Stimulated activated effector memory CD8-positive, alpha-beta T cell treated with anti-CD3 and anti-CD28 coated beads, Interleukin-12 subunit alpha, Interleukin-12 subunit beta, amount 100 ng/mL, for 72 hours (primary cell): ENCODE results near the gene ENOX1.
"Not testable (repeated sequence)": the region's sequence is repeated elsewhere in the genome, so short reads cannot be mapped to it uniquely, and the experiment has no call there.

Experiments
- ATAC-seq: fragments of 150-1000 bp; cut with Tn5 transposase; 2 replicates; pipeline ENCODE4 v1.10.0; 2021
- DNase-seq, 2 donors: peaks; one replicate each; pipeline ENCODE4 v3.0.0; 2021 to 2022; ENCODE audit warnings: low spot score in 2 of 2
- H3K27ac Mint-ChIP-seq: one replicate; pipeline ENCODE4 v1.8.0; 2022; ENCODE audit warnings: mild to moderate bottlenecking, mixed read lengths
- H3K36me3 Mint-ChIP-seq: one replicate; pipeline ENCODE4 v1.8.0; 2022; ENCODE audit warnings: mild to moderate bottlenecking, mixed read lengths
- H3K4me1 Mint-ChIP-seq: one replicate; pipeline ENCODE4 v1.8.0; 2022; ENCODE audit warnings: mixed read lengths
- H3K4me3 Mint-ChIP-seq: one replicate; pipeline ENCODE4 v1.8.0; 2022; ENCODE audit warnings: mild to moderate bottlenecking, mixed read lengths
- H3K9me3 Mint-ChIP-seq: one replicate; pipeline ENCODE4 v1.8.0; 2022; ENCODE audit warnings: mixed read lengths

ENOX1 gene

GRCh38 chr13:43428545-43429296 is 358.1 kb downstream of the ENOX1 start:
- ATAC-seq (no peak), DNase-seq (no peak)
- Mint-ChIP-seq H3K9me3 (no peaks in the 10 kb centered on the region), H3K27ac (no peak overlapping the region), H3K4me1 (no peaks in the 10 kb centered on the region), H3K36me3 (no peaks in the 10 kb centered on the region), H3K4me3 (no peak overlapping the region)

DNA sequence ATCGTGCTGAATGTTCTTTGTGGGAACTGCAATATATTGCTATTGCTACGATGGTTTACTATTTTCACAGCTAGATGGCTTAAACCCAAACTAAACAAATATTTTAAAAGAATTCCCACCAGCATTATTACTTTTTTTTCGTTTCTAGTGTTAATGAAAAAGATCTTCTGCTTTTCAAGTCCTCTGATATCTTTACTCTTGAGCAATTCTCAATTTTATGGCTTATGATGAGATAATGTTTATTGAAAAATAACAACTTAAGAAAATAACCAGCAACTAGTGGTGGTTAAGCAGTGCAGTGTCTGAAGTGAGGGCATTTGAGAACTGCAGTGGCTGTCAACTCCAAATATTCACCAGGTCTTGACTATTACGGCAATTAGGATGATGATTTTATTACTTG is 360.4 kb downstream of the ENOX1 start:
- Mint-ChIP-seq H3K4me1 (no peaks in the 10 kb centered on the region), H3K36me3 (no peaks in the 10 kb centered on the region), H3K4me3 (no peak overlapping the region), H3K27ac (no peak overlapping the region), H3K9me3 (no peaks in the 10 kb centered on the region)
- no peak for DNase-seq
- no peak for ATAC-seq

DNA sequence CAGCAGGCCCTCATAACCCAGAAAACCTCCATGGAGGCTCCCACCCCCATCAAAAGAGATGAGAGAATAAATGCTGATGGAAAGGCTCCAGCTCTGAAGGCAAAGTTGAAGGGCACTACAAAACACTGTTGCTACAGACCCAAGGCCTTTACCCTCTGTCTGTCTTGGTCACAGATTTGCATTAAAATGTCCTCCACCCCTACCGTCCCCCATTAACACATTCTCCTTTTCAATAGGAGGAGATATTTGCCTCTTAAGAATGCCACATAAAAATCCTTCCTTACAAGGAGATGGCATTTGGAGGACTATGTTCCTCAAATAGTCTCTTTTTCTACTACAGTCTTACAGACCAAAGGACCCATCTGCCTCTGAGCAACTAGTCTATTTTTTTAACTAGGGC is 361.5 kb downstream of the ENOX1 start:
- Mint-ChIP-seq H3K4me1 (no peaks in the 10 kb centered on the region), H3K9me3 (no peaks in the 10 kb centered on the region), H3K27ac (no peak overlapping the region), H3K4me3 (no peak overlapping the region), H3K36me3 (no peaks in the 10 kb centered on the region)
- ATAC-seq (no peak), DNase-seq (no peak)

DNA sequence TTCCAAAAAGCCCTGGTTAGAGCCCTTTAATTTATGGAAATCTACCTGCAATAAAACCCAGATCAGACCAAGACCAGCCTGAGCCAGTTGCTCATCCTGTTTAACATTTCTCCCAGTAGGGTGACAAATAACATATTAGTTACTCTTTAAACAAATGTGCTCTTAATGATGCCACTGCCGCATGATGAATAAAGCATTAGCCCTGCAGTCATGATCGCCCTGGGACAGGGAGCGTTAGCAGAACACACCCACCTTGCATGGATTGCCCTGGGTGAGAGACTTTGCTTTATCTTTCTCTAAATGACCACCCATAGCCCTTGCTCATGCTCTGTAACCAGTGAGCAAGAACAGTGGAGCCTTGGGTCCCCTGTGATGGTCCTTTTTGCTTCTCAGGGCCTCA is 362.4 kb downstream of the ENOX1 start:
- ATAC-seq, result no peak
- Mint-ChIP-seq H3K9me3 (no peaks in the 10 kb centered on the region), H3K27ac (no peak overlapping the region), H3K4me1 (no peaks in the 10 kb centered on the region), H3K36me3 (no peaks in the 10 kb centered on the region), H3K4me3 (no peak overlapping the region)
- no peak for DNase-seq

DNA sequence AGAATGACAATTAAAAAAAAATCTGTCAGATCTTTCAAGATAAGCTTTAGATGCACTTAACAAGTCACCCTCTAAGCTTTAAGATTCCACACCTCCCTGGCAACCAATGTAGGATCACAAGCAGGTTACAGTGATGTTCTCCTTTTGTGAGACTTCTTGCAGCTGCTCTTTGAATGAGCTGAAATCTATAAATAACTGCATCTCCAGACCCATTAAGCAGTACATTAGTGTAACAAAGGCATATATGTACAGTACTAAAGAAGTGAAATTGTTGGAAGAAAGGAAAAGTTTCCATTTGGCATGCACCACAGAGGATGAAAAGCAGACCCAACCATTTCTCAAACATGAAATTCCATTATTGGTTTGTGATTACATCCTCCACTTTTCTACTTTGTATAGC is 364.7 kb downstream of the ENOX1 start:
- H3K27ac Mint-ChIP-seq, result no peak overlapping the region
- ATAC-seq, result no peak

GRCh38 chr13:43416842-43417241 is 369.9 kb downstream of the ENOX1 start:
- not testable (repeated sequence) for H3K27ac Mint-ChIP-seq, H3K4me3 Mint-ChIP-seq, H3K4me1 Mint-ChIP-seq, DNase-seq, ATAC-seq, H3K36me3 Mint-ChIP-seq, H3K9me3 Mint-ChIP-seq

More for the DNA sequence above, 364.7 kb downstream of the ENOX1 start:
- Mint-ChIP-seq H3K36me3 (no peaks in the 10 kb centered on the region), H3K9me3 (no peaks in the 10 kb centered on the region), H3K4me3 (no peak overlapping the region), H3K4me1 (no peaks in the 10 kb centered on the region)
- DNase-seq, result no peak

GRCh38 chr13:43416408-43416807 is 370.4 kb downstream of the ENOX1 start:
- not testable (repeated sequence) for DNase-seq, H3K4me1 Mint-ChIP-seq, H3K9me3 Mint-ChIP-seq, H3K4me3 Mint-ChIP-seq, ATAC-seq, H3K36me3 Mint-ChIP-seq, H3K27ac Mint-ChIP-seq

- not testable (repeated sequence) for H3K36me3 Mint-ChIP-seq
Measured at GRCh38 chr13:43415903-43416391, 370.8 kb downstream of the ENOX1 start.

DNA sequence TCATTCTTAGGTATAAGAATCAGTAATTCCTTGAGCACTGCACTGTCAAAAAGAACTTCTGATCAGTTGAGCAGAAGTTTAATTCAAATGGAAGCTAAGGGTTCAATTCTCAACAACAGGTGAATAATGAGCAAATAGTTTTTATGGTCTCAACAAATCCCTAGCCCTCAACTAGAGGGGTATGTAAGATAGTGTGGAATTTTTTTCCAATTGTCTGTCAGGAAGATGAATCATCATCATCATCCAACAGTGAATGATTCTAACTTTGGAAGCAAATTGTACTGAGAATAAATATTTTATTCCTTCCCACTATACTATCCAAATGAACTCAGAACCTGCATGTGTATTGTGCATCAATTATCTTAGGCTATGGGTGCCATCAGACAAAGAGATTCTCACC is 372.7 kb downstream of the ENOX1 start:
- no peak for ATAC-seq
- no peak overlapping the region for H3K27ac Mint-ChIP-seq
- no peaks in the 10 kb centered on the region for H3K9me3 Mint-ChIP-seq
- no peaks in the 10 kb centered on the region for H3K36me3 Mint-ChIP-seq
- no peak overlapping the region for H3K4me3 Mint-ChIP-seq
- no peaks in the 10 kb centered on the region for H3K4me1 Mint-ChIP-seq
- DNase-seq, result no peak

More at GRCh38 chr13:43415903-43416391, 370.8 kb downstream of the ENOX1 start:
- not testable (repeated sequence) for H3K4me3 Mint-ChIP-seq, H3K4me1 Mint-ChIP-seq, H3K9me3 Mint-ChIP-seq, H3K27ac Mint-ChIP-seq, ATAC-seq, DNase-seq

DNA sequence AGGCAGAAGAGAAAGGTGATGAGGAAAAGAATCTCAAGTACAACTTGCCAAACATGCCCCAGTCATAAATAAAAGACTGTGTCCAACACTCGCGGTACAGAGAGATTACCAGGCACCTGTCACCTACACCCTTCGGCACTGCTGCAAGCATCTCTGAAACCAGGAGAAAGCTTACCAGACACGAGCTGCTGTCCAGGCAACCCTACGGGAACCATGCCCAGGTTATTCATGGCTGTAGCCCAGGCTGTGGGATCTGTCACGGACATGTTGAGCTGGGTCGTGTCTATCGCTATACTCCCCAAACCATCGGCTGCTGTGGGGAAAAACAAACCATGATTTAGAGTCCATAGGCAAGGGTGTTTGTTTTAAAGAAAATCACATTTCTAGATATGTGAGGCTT is 375.0 kb downstream of the ENOX1 start:
- Mint-ChIP-seq H3K27ac (no peak overlapping the region), H3K4me1 (no peaks in the 10 kb centered on the region), H3K36me3 (no peaks in the 10 kb centered on the region), H3K4me3 (no peak overlapping the region), H3K9me3 (no peaks in the 10 kb centered on the region)
- no peak for DNase-seq
- ATAC-seq, result no peak

GRCh38 chr13:43411211-43411610 is 375.6 kb downstream of the ENOX1 start:
- Mint-ChIP-seq H3K27ac (no peak overlapping the region), H3K36me3 (no peaks in the 10 kb centered on the region), H3K4me3 (no peak overlapping the region), H3K9me3 (no peaks in the 10 kb centered on the region), H3K4me1 (no peaks in the 10 kb centered on the region)
- ATAC-seq (no peak), DNase-seq (no peak)

DNA sequence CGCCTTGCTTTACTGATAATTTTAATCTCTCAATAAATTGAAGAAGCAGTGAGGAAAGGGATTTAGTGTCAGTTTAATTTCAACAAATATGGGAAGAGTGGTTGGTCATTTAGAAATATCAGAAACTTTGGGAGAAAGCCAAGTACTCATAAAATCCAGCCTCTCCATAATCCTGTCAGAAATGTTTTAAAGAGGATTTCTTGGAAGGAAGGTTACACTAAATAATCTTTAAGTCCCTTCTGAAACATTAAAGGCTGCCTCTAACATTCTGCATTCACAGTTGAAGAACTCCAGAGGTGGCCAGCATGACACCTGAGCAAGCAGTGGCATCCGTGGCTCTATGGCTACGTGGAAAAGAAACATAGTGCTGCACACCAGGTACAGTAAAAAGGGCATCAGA is 378.5 kb downstream of the ENOX1 start:
- Mint-ChIP-seq H3K27ac (no peak overlapping the region), H3K9me3 (no peaks in the 10 kb centered on the region), H3K36me3 (no peaks in the 10 kb centered on the region), H3K4me3 (no peak overlapping the region), H3K4me1 (no peaks in the 10 kb centered on the region)
- ATAC-seq (no peak), DNase-seq (no peak)

DNA sequence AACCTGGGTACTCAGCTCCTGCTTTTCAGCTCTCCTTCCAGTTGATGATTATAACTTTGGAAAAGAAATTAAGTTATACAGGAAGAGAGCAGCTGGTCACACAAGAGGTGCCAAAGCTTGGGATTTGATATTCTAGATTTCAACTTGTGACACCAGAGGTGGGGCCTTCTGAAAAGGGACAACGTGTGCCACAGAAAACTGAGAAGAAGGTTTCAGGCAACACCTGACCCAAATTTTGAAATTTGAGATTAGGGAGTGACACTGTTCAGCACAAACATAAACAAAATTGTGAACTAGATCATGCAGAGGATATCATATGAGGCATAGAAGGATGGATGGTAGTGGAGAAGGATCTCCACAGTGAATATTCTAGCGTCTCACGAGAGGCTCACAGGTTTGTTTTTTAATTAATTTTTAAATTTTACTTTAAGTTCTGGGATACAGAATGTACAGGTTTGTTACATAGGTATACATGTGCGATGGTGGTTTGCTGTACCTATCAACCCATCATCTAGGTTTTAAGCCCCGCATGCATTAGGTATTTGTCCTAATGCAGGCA is 379.7 kb downstream of the ENOX1 start:
- Mint-ChIP-seq H3K27ac (no peak overlapping the region), H3K9me3 (no peaks in the 10 kb centered on the region), H3K4me1 (no peaks in the 10 kb centered on the region), H3K4me3 (no peak overlapping the region), H3K36me3 (no peaks in the 10 kb centered on the region)
- DNase-seq, result no peak
- ATAC-seq, result no peak

DNA sequence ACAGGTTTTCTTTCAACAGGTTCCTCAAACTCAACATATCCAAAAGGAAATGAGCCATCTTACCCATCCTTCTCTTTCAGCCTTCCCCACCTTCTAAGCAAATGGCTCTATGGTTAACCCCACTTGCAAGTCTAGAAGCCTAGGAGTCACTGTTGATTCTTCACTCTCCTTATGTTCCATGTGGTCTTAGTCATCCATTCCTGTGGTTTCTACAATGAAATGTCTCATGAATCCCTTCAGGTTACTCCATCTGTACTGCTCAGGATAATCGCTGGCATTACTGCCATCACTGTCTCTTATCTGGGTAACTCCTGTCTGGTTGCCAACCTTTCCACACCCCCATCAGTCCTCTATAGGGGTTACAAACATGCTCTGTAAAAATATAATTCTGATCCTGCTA is 381.3 kb downstream of the ENOX1 start:
- Mint-ChIP-seq H3K36me3 (no peaks in the 10 kb centered on the region), H3K4me1 (no peaks in the 10 kb centered on the region), H3K4me3 (no peak overlapping the region), H3K9me3 (no peaks in the 10 kb centered on the region), H3K27ac (no peak overlapping the region)
- peak; percentile 28 for ATAC-seq
- no peak for DNase-seq

DNA sequence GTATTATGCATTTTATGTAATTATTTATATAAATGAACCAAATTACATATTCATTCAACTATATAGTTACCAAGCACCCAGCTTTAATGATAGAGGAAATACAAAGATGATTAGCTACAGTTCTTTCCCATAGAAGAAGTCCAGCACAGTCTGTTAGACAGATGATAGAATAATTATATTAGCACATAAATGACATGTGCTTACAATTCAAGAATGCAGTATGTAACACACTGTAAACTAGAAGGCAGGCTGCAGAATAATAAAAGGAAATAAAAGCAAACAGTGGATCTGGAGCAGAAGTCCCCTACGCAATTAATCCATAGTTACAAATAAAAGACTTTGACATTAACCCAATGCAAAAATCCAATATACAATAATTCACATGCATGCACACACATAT is 384.4 kb downstream of the ENOX1 start:
- Mint-ChIP-seq H3K4me1 (no peaks in the 10 kb centered on the region), H3K9me3 (no peaks in the 10 kb centered on the region), H3K27ac (no peak overlapping the region), H3K4me3 (no peak overlapping the region), H3K36me3 (no peaks in the 10 kb centered on the region)
- DNase-seq (no peak), ATAC-seq (no peak)

- no peak overlapping the region for H3K27ac Mint-ChIP-seq
- no peaks in the 10 kb centered on the region for H3K9me3 Mint-ChIP-seq
- ATAC-seq (no peak), DNase-seq (no peak)
- H3K36me3 Mint-ChIP-seq, result no peaks in the 10 kb centered on the region
- H3K4me3 Mint-ChIP-seq, result no peak overlapping the region
- H3K4me1 Mint-ChIP-seq, result no peaks in the 10 kb centered on the region
Measured at GRCh38 chr13:43401361-43401760, 385.4 kb downstream of the ENOX1 start.
